Astrocyte of the spinal cord (primary cell): ENCODE measurements around the gene TRIM41.

ENCODE experiments used
- DNase-seq: peaks from one replicate; pipeline ENCODE4 v3.0.0; 2011; ENCODE audit warnings: low read depth, low spot score
- H3K4me3 ChIP-seq: 2 replicates; pipeline ENCODE4 v1.5.1; 2011; ENCODE audit warnings: low read depth, mild to moderate bottlenecking, low read length, moderate library complexity
- in situ Hi-C: cut with HindIII; loops from 2 replicates; pipeline ENCODE4 v1.10.0; 2017; ENCODE audit warnings: low sequenced_read_pairs
- TF ChIP-seq, protein P1 (sequence below): IDR thresholded peaks from 2 replicates; pipeline ENCODE4 v1.5.1; 2012; ENCODE audit warnings: low read depth, mild to moderate bottlenecking, low read length, inconsistent platforms

Gene TRIM41

DNA sequence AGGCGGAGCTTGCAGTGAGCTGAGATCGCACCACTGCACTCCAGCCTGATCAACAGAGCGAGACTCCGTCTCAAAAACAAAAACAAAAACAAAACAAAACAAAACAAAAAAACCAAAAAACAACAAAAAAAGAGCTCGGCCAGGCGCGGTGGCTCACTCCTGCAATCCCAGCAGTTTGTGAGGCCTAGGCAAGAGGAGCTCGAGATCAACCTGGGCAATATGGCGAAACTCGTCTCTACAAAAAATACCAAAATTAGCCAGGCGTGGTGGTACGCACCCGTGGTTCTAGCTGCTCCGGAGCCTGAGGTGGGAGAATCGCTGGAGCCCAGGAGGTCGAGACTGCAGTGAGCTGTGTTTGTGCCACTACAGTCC lies 38.2 kb upstream of the TRIM41 start:
- in situ Hi-C loops: no loop called here
- peak overlapping the region; percentile 47 for H3K4me3 ChIP-seq
- DNase-seq: no peak
- TF ChIP-seq, protein P1, sequence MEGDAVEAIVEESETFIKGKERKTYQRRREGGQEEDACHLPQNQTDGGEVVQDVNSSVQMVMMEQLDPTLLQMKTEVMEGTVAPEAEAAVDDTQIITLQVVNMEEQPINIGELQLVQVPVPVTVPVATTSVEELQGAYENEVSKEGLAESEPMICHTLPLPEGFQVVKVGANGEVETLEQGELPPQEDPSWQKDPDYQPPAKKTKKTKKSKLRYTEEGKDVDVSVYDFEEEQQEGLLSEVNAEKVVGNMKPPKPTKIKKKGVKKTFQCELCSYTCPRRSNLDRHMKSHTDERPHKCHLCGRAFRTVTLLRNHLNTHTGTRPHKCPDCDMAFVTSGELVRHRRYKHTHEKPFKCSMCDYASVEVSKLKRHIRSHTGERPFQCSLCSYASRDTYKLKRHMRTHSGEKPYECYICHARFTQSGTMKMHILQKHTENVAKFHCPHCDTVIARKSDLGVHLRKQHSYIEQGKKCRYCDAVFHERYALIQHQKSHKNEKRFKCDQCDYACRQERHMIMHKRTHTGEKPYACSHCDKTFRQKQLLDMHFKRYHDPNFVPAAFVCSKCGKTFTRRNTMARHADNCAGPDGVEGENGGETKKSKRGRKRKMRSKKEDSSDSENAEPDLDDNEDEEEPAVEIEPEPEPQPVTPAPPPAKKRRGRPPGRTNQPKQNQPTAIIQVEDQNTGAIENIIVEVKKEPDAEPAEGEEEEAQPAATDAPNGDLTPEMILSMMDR: no peak

DNA sequence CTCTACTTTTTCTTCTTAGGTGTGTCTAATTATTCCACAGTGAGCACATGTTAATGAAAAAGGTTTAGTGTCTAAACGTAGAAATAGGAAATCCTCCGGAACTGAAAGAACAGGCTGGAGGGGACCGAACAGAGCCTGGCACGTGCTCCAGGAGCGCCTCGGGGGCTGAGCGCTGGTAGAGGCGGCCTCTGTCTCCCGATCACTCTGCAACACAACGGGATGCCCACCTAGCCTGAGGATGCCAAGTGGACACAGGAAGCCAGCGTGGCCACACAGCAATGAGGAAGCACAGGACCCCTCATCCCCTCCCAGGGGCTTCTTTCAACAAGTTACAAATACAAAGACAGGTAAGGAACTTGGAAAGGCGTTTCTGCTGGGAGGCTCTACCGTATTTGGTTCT lies 37.5 kb upstream of the TRIM41 start:
- no peak for DNase-seq
- TF ChIP-seq, protein P1: no peak
- no peak overlapping the region for H3K4me3 ChIP-seq
- in situ Hi-C loops: no loop called here

DNA sequence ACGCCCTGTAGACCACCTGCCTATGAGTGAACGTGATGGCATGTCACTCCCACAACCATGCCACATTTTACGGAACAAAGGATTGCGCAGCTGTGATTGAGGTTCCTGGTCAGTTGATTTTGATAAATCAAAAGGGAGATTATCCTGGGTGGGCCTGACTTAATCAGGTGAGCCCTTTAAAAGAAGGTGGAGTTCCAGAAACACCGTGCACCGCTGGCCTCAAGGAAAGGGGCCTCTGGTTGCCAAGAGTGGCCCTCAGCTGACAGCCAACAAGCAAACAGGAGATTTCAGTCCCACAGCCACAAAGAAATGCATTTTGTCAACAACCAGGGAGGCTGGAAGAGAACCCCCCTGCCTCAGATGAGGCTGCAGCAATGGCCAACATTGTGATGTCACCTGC lies 37.1 kb upstream of the TRIM41 start:
- DNase-seq: no peak
- in situ Hi-C loops: no loop called here
- TF ChIP-seq, protein P1: no peak
- H3K4me3 ChIP-seq: no peak overlapping the region

DNA sequence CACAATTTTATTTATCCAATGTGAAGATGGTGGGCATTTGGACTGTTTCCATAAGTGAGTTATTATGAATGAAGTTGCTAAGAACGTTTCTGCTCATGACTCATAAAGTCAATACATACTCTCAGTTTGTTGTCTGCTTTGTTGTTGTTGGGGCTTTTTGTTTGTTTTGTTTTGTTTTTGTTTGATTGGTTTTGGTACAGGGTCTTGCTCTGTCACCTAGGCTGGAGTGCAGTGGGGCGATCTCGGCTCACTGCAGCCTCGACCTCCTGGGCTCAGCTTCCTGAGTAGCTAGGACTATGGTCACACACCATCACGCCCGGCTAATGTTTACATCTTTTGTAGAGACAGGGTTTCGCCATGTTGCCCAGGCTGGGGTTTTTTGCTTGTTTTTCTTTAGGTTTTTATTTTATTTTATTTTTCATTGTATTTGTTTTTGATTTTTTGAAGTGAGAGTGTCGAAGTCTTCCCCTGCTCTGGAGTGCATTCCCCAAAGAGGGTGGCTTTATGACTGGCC lies 36.0 kb upstream of the TRIM41 start:
- peak overlapping the region; percentile 43 for H3K4me3 ChIP-seq
- no peak for DNase-seq
- TF ChIP-seq, protein P1: no peak
- in situ Hi-C loops: no loop called here

DNA sequence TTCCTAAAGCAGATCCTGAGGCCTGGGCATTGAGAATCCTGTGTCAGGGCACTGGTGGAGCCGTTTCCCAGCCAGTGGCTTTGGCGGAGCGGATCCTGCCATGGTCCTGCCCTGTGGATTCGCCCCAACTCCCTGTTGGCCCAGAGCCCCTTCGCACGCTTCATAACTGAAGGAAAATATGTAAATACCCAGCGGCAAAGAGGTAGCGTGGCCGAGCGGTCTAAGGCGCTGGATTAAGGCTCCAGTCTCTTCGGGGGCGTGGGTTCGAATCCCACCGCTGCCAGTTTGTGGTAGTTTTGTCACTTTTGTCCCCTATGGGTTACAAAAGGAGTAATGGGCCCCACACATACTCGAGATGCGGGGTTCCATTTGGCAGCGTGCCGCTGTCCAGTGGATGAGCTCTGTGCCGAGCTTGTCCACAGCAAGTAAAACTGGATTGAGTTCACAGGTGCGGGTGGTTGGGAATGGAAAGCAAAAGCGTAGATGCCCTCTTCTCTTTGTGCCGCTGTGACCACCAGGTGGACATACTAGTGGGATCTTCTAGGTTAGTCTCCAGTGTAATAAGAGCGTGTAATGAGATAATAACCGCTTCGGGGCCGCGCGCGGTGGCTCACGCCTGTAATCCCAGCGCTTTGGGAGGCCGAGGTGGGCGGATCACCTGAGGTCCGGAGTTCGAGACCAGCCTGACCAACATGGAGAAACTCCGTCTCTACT lies 35.4 kb upstream of the TRIM41 start:
- peak overlapping the region; percentile 43 for H3K4me3 ChIP-seq
- DNase-seq: peak; percentile 83
- TF ChIP-seq, protein P1: peak; percentile 30
- in situ Hi-C loops: no loop called here

DNA sequence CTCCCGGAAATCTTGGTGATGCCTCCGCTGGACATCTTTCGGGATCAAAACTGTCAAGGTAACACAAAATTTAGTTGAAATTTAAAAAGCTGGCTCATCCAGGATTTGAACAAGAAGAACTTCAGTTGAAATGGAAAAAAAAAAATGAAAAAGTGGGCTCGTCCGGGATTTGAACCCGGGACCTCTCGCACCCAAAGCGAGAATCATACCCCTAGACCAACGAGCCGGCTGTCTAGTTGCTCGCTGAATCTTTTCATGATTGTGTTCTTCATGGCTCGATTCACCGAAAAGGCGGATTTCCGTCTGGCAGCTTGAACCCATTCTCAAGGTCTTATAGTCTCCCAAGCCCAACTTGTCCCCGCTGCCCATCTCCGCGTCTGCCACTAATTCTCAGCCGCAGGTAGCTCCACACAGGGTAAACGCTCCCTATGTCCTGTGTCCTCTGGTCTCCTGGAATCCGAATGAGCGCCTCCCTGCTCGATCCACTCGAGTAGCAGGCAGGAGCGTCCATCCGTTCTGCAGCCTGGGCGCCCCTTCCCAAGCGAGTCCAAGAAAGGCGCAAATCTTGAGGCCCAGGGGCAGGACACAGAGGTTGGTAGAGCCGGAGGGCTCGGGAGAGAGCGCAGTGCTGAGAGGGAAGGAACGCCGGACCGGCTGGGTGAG lies 34.2 kb upstream of the TRIM41 start:
- H3K4me3 ChIP-seq: peak overlapping the region; percentile 79
- in situ Hi-C loops: no loop called here
- TF ChIP-seq, protein P1: peak; percentile 9

More for the DNA sequence above, 34.2 kb upstream of the TRIM41 start:
- peak; percentile 80 for DNase-seq
